ENCODE measurements around the gene PLK1. TPM values are rescaled to one million over a fixed set of nuclear protein-coding genes. Genes with fewer than 3 reads are reported as not detected.
A peak's percentile ranks its signal among the peaks of the same experiment; 100 is the strongest.
"Not testable (repeated sequence)": the region's sequence is repeated elsewhere in the genome, so short reads cannot be mapped to it uniquely, and the experiment has no call there.

The PLK1 gene
- 54.8 TPM for polyA plus RNA-seq (2012; ENCODE audit: low read depth, missing spikeins)

DNA sequence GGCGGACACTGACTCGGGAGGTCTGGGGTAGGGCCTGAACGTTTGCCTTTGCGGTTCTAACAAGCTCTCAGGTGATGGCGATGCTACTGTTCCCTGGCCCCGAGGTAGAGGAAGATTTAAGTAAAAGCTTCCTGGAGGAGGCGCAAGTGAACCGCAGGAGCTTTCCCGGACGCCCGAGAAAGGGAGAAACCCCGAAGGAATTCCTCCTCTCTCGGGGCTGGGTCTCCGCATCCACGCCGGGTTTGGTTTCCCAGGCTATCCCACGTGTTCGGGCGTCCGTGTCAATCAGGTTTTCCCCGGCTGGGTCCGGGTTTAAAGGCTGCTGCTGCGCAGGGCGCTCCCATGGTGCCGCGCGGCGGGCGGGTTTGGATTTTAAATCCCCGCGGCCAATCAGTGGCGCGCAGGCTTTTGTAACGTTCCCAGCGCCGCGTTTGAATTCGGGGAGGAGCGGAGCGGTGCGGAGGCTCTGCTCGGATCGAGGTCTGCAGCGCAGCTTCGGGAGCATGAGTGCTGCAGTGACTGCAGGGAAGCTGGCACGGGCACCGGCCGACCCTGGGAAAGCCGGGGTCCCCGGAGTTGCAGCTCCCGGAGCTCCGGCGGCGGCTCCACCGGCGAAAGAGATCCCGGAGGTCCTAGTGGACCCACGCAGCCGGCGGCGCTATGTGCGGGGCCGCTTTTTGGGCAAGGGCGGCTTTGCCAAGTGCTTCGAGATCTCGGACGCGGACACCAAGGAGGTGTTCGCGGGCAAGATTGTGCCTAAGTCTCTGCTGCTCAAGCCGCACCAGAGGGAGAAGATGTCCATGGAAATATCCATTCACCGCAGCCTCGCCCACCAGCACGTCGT, at the start of gene PLK1:
Gene PLK1, plus strand, starts transcription at position 460 of the 844 bp plus-strand sequence. Its CDS starts 44 bp downstream, at position 504.
- TF ChIP-seq PAX5 (IDR thresholded peaks at IDR 0.05; ENCODE audit: insufficient read depth, low read length, severe bottlenecking) = no peak
- no peak; the same call in 1 of the 2 replicates for TF ChIP-seq POLR2A (IDR thresholded peaks at IDR 0.05; ENCODE audit: low read depth, low read length)
- TF ChIP-seq TAF1 (IDR thresholded peaks at IDR 0.05; ENCODE audit: low read depth, low read length) = peak; percentile 36; the same call in 1 of the 2 replicates
- peak; percentile 43; the same call in 1 of the 2 replicates for TF ChIP-seq POLR2AphosphoS5 (IDR thresholded peaks at IDR 0.05; ENCODE audit: low read depth, low read length)
- TF ChIP-seq POU2F2 (IDR thresholded peaks at IDR 0.05; ENCODE audit: low read depth, low read length) = no peak; the same call in 1 of the 2 replicates
- TF ChIP-seq SPI1 (IDR thresholded peaks at IDR 0.05; ENCODE audit: low read depth, low read length) = no peak
- peak; percentile 91 for DNase-seq (ENCODE audit: insufficient read length, low spot score)
- FAIRE-seq = peak; percentile 77

- DNase-seq (ENCODE audit: insufficient read length, low spot score) (no peak), FAIRE-seq (no peak)
- TF ChIP-seq POLR2AphosphoS5 (IDR thresholded peaks at IDR 0.05; ENCODE audit: low read depth, low read length) (no peak), TAF1 (IDR thresholded peaks at IDR 0.05; ENCODE audit: low read depth, low read length) (no peak), POLR2A (IDR thresholded peaks at IDR 0.05; ENCODE audit: low read depth, low read length) (no peak), POU2F2 (IDR thresholded peaks at IDR 0.05; ENCODE audit: low read depth, low read length) (no peak), SPI1 (IDR thresholded peaks at IDR 0.05; ENCODE audit: low read depth, low read length) (no peak)
Observed at GRCh38 chr16:23629516-23629915, 49.2 kb upstream of the PLK1 start.

DNA sequence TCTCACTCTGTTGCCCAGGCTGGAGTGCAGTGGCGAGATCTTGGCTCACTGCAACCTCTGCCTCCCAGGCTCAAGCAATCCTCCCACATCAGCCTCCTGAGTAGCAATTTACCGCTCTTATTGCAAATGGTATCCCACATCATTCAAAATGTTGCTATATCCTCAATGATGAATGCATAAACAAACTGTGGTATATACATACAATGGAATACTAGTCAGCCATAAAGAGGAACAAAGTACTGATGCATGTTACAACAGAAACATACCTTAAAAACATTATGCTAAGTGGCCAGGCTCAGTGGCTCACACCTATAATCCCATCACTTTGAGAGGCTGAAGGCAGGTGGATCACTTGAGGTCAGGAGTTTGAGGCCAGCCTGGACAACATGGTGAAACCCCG, 46.8 kb upstream of the PLK1 start:
- not testable (repeated sequence) for FAIRE-seq; DNase-seq (ENCODE audit: insufficient read length, low spot score)

GRCh38 chr16:23634461-23635036, 44.1 kb upstream of the PLK1 start:
- DNase-seq (ENCODE audit: insufficient read length, low spot score) (no peak), FAIRE-seq (no peak)
- no peak for TF ChIP-seq POU2F2 (IDR thresholded peaks at IDR 0.05; ENCODE audit: low read depth, low read length)
- no peak for TF ChIP-seq POLR2A (IDR thresholded peaks at IDR 0.05; ENCODE audit: low read depth, low read length)
- no peak for TF ChIP-seq POLR2AphosphoS5 (IDR thresholded peaks at IDR 0.05; ENCODE audit: low read depth, low read length)
- no peak for TF ChIP-seq TAF1 (IDR thresholded peaks at IDR 0.05; ENCODE audit: low read depth, low read length)
- TF ChIP-seq SPI1 (IDR thresholded peaks at IDR 0.05; ENCODE audit: low read depth, low read length) = no peak
- TF ChIP-seq PAX5 (IDR thresholded peaks at IDR 0.05; ENCODE audit: insufficient read depth, low read length, severe bottlenecking) = no peak

DNA sequence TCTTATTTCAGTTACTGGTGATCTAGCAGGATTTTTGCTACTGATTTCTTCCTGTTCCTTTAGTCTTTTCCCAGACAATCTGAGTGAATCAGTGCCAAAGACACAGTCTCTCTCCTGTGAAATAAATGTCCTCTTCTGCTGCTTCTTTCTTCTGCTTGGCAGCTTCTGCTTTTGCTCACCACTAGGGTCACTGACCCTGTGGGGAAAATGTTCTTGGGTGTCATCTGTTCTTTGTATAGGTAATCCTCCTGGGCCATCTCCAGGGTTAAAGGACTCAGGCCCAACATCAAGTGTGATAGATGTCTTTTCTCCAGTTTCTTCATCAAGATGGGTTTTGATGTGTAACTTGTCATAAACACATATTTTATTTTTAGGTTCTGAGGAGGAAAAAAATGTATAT, 42.7 kb upstream of the PLK1 start:
- DNase-seq (ENCODE audit: insufficient read length, low spot score) (no peak), FAIRE-seq (no peak)
- TF ChIP-seq PAX5 (IDR thresholded peaks at IDR 0.05; ENCODE audit: insufficient read depth, low read length, severe bottlenecking) (no peak), POLR2A (IDR thresholded peaks at IDR 0.05; ENCODE audit: low read depth, low read length) (no peak), POU2F2 (IDR thresholded peaks at IDR 0.05; ENCODE audit: low read depth, low read length) (no peak), SPI1 (IDR thresholded peaks at IDR 0.05; ENCODE audit: low read depth, low read length) (no peak), POLR2AphosphoS5 (IDR thresholded peaks at IDR 0.05; ENCODE audit: low read depth, low read length) (no peak), TAF1 (IDR thresholded peaks at IDR 0.05; ENCODE audit: low read depth, low read length) (no peak)

- peak; percentile 9 for DNase-seq (ENCODE audit: insufficient read length, low spot score)
- no peak for FAIRE-seq
- TF ChIP-seq POLR2AphosphoS5 (IDR thresholded peaks at IDR 0.05; ENCODE audit: low read depth, low read length) = no peak
Observed at GRCh38 chr16:23640615-23640930, 38.1 kb upstream of the PLK1 start.

GRCh38 chr16:23640931-23641765, 37.5 kb upstream of the PLK1 start, which contains the start of the genes DCTN5 and PALB2:
TSS of gene DCTN5 (plus strand) at chr16:23641466. CDS start at chr16:23641543, 77 bp downstream.
TSS of gene PALB2 (minus strand) at chr16:23641310. CDS start at chr16:23641157, 153 bp downstream.
- FAIRE-seq = peak; percentile 97
- TF ChIP-seq POLR2AphosphoS5 (IDR thresholded peaks at IDR 0.05; ENCODE audit: low read depth, low read length) (peak; percentile 92), POLR2A (IDR thresholded peaks at IDR 0.05; ENCODE audit: low read depth, low read length) (peak; percentile 81), PAX5 (IDR thresholded peaks at IDR 0.05; ENCODE audit: insufficient read depth, low read length, severe bottlenecking) (peak; percentile 48), SPI1 (IDR thresholded peaks at IDR 0.05; ENCODE audit: low read depth, low read length) (peak; percentile 81), POU2F2 (IDR thresholded peaks at IDR 0.05; ENCODE audit: low read depth, low read length) (no peak), TAF1 (IDR thresholded peaks at IDR 0.05; ENCODE audit: low read depth, low read length) (no peak; the same call in none of the 2 replicates)
- peak; percentile 89 for DNase-seq (ENCODE audit: insufficient read length, low spot score)

DNA sequence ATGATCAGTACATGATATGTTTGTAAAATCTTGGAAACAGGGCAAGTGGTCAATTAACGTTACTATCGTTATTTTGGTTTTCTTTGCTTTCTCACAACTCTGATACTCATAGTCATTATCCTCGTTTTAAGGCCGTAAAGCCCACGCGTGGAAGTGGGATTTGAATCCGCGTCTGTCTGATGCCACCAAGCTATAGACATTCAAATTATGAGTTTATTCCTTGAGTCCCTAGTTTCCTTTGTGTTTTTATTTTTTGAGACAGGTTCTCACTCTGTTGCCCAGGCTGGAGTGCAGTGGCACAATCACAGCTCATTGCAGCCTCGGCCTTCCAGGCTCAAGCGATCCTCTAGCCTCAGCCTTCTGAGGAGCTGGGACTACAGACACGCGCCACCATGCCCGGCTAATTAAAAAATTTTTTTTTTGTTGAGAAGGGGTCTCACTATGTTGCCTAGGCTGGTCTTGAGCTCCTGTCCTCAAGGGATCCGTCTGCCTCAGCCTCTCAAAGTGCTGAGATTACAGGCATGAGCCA, 36.4 kb upstream of the PLK1 start:
- FAIRE-seq (no peak), DNase-seq (ENCODE audit: insufficient read length, low spot score) (no peak)
- TF ChIP-seq POLR2AphosphoS5 (IDR thresholded peaks at IDR 0.05; ENCODE audit: low read depth, low read length) (0 out of 2 replicates have a peak, but pooled peaks have one; percentile 33), POLR2A (IDR thresholded peaks at IDR 0.05; ENCODE audit: low read depth, low read length) (no peak), SPI1 (IDR thresholded peaks at IDR 0.05; ENCODE audit: low read depth, low read length) (no peak), PAX5 (IDR thresholded peaks at IDR 0.05; ENCODE audit: insufficient read depth, low read length, severe bottlenecking) (no peak), POU2F2 (IDR thresholded peaks at IDR 0.05; ENCODE audit: low read depth, low read length) (no peak), TAF1 (IDR thresholded peaks at IDR 0.05; ENCODE audit: low read depth, low read length) (no peak)
